IMR-90 (cell line): ENCODE measurements around the gene S100A16. TPM values are rescaled to one million over a fixed set of nuclear protein-coding genes. Genes with fewer than 3 reads are reported as not detected.

Source experiments
- ATAC-seq: fragments of 200-7000 bp; cut with Tn5 transposase; 2 replicates; pipeline ENCODE4 v1.9.1; 2020; ENCODE audit warnings: low read depth, mild to moderate bottlenecking, moderate library complexity
- BruUV-seq: library from RNA; stranded (reverse); fragments of 400-500 nt; replicated peaks from 2 replicates; lab custom pipeline; 2021; lab: Mats Ljungman, UMichigan
- CTCF ChIA-PET: fragments of 300-600 bp; formaldehyde crosslinking; extraction: SDS; loops from one replicate; lab custom pipeline; 2021; ENCODE audit warnings: antibody characterized with exemption; lab: Yijun Ruan, JAX
- POLR2A ChIA-PET: fragments of 300-600 bp; sonication (Branson Sonifier 250); formaldehyde crosslinking; loops from one replicate; lab custom pipeline; 2022; ENCODE audit warnings: antibody characterized with exemption; ENCODE audit not compliant: unreplicated experiment; lab: Charles Lee
- DNase-seq: peaks from one replicate; pipeline ENCODE4 v3.0.0; 2013
- H2AFZ ChIP-seq: replicated peaks from 2 replicates; pipeline ENCODE3; 2013; ENCODE audit warnings: low read length, mild to moderate bottlenecking; ENCODE audit not compliant: poor library complexity
- H2AK5ac ChIP-seq: 2 replicates; pipeline ENCODE4 v1.6.1; 2013; ENCODE audit warnings: low read depth, low read length, inconsistent platforms
- H2AK9ac ChIP-seq: replicated peaks from 2 replicates; pipeline ENCODE3; 2013; ENCODE audit warnings: mild to moderate bottlenecking, low read depth, low read length, moderate library complexity; ENCODE audit not compliant: poor library complexity
- H2BK120ac ChIP-seq: 2 replicates; pipeline ENCODE4 v1.6.1; 2013; ENCODE audit warnings: low read depth, low read length, inconsistent platforms
- H2BK15ac ChIP-seq: 3 replicates; pipeline ENCODE4 v1.6.1; 2013; ENCODE audit warnings: low read depth, low read length, inconsistent platforms
- H2BK20ac ChIP-seq: 2 replicates; pipeline ENCODE4 v1.6.1; 2013; ENCODE audit warnings: low read depth, mild to moderate bottlenecking, inconsistent platforms, low read length, moderate library complexity
- H2BK5ac ChIP-seq: 2 replicates; pipeline ENCODE4 v1.6.1; 2013; ENCODE audit warnings: mild to moderate bottlenecking, low read depth, low read length, inconsistent platforms; ENCODE audit not compliant: poor library complexity, severe bottlenecking
- H3K14ac ChIP-seq: replicated peaks from 2 replicates; pipeline ENCODE4 v1.6.1; 2013; ENCODE audit warnings: low read depth, low read length, inconsistent platforms
- H3K18ac ChIP-seq: 2 replicates; pipeline ENCODE4 v1.6.1; 2013; ENCODE audit warnings: low read depth, low read length, control low read depth
- H3K23ac ChIP-seq: 2 replicates; pipeline ENCODE4 v1.6.1; 2013; ENCODE audit warnings: low read depth, low read length, inconsistent platforms
- H3K27ac ChIP-seq: 2 replicates; pipeline ENCODE4 v1.5.1; 2013; ENCODE audit warnings: mild to moderate bottlenecking, control low read depth, low read length; ENCODE audit not compliant: insufficient read depth
- H3K27me3 ChIP-seq: 2 replicates; pipeline ENCODE4 v1.6.1; 2013; ENCODE audit warnings: low read length; ENCODE audit not compliant: control insufficient read depth, insufficient read depth
- H3K36me3 ChIP-seq: 2 replicates; pipeline ENCODE4 v1.6.1; 2013; ENCODE audit warnings: low read length, mixed read lengths; ENCODE audit not compliant: control insufficient read depth, insufficient read depth
- H3K4ac ChIP-seq: 2 replicates; pipeline ENCODE4 v1.6.1; 2013; ENCODE audit warnings: low read depth, low read length, inconsistent platforms
- H3K4me1 ChIP-seq: 2 replicates; pipeline ENCODE4 v1.6.1; 2013; ENCODE audit warnings: low read length, mixed read lengths; ENCODE audit not compliant: control insufficient read depth, insufficient read depth
- H3K4me2 ChIP-seq: 2 replicates; pipeline ENCODE4 v1.6.1; 2013; ENCODE audit warnings: low read depth, mild to moderate bottlenecking, control low read depth, low read length, moderate library complexity
- H3K4me3 ChIP-seq: 2 replicates; pipeline ENCODE4 v1.5.1; 2013; ENCODE audit warnings: low read depth, mild to moderate bottlenecking, control low read depth, low read length, moderate library complexity; ENCODE audit not compliant: insufficient read depth
- H3K56ac ChIP-seq: 2 replicates; pipeline ENCODE4 v1.6.1; 2013; ENCODE audit warnings: low read length, inconsistent platforms; ENCODE audit not compliant: insufficient read depth; ENCODE audit errors: extremely low read depth
- H3K79me1 ChIP-seq, 2 experiments: 2 replicates each; pipeline ENCODE4 v1.6.1; 2013; ENCODE audit warnings: low read length in 2 of 2, inconsistent platforms in 1 of 2, low read depth in 1 of 2
- H3K9ac ChIP-seq: 2 replicates; pipeline ENCODE4 v1.6.1; 2013; ENCODE audit warnings: low read depth, low read length, control low read depth
- H3K9me1 ChIP-seq: 2 replicates; pipeline ENCODE4 v1.6.1; 2013; ENCODE audit warnings: low read length, inconsistent platforms; ENCODE audit not compliant: insufficient read depth
- H3K9me3 ChIP-seq: 2 replicates; pipeline ENCODE4 v1.6.1; 2013; ENCODE audit warnings: low read length; ENCODE audit not compliant: control insufficient read depth, insufficient read depth
- H4K20me1 ChIP-seq: 2 replicates; pipeline ENCODE4 v1.6.1; 2013; ENCODE audit warnings: low read length, inconsistent platforms; ENCODE audit not compliant: insufficient read depth
- H4K5ac ChIP-seq: 2 replicates; pipeline ENCODE4 v1.6.1; 2013; ENCODE audit warnings: mild to moderate bottlenecking, low read depth, low read length, control low read depth
- H4K8ac ChIP-seq, 2 experiments: 2 replicates each; pipeline ENCODE4 v1.6.1; 2013; ENCODE audit warnings: low read depth in 2 of 2, low read length in 2 of 2, control low read depth in 1 of 2, inconsistent platforms in 1 of 2
- H4K91ac ChIP-seq: 2 replicates; pipeline ENCODE4 v1.6.1; 2013; ENCODE audit warnings: low read depth, low read length, inconsistent platforms; ENCODE audit not compliant: insufficient read depth
- BHLHE40 ChIP-seq: fragments of 150-350 bp; IDR thresholded peaks from 2 replicates; pipeline ENCODE4 v1.6.1; 2016; ENCODE audit warnings: mild to moderate bottlenecking, low read depth, low read length
- CHD1 ChIP-seq: IDR thresholded peaks from 2 replicates; pipeline ENCODE4 v1.6.1; 2012; ENCODE audit warnings: low read depth, low read length, improper control_type of control experiment
- MAFK ChIP-seq: IDR thresholded peaks from 2 replicates; pipeline ENCODE4 v1.6.1; 2012; ENCODE audit warnings: low read depth, low read length, improper control_type of control experiment
- MXI1 ChIP-seq: IDR thresholded peaks from 2 replicates; pipeline ENCODE4 v1.6.1; 2012; ENCODE audit warnings: low read depth, mild to moderate bottlenecking, low read length, moderate library complexity, borderline replicate concordance
- POLR2A ChIP-seq: IDR thresholded peaks from 2 replicates; pipeline ENCODE4 v1.6.1; 2012; ENCODE audit warnings: mild to moderate bottlenecking, low read depth, low read length
- RAD21 ChIP-seq: IDR thresholded peaks from 2 replicates; pipeline ENCODE4 v1.6.1; 2012; ENCODE audit warnings: low read length, improper control_type of control experiment
- RCOR1 ChIP-seq: IDR thresholded peaks from 2 replicates; pipeline ENCODE4 v1.6.1; 2012; ENCODE audit warnings: mild to moderate bottlenecking, low read length, improper control_type of control experiment; ENCODE audit not compliant: insufficient replicate concordance
- SMC3 ChIP-seq: fragments of 150-350 bp; IDR thresholded peaks from 2 replicates; pipeline ENCODE4 v1.6.1; 2016; ENCODE audit warnings: low read depth, mild to moderate bottlenecking, antibody characterized with exemption, low read length, moderate library complexity
- WGBS, 2 experiments: methylation state at CpG; one replicate each; pipeline versions ENCODE4 v1.1.5 to v1.1.7; 2013; ENCODE audit warnings: missing lambda C conversion rate in 2 of 2; ENCODE audit not compliant: insufficient read length in 1 of 2; ENCODE audit errors: extremely low coverage in 2 of 2; 5-methylcytosine and 5-hydroxymethylcytosine counted together
- dilution Hi-C: fragments of 300-500 bp; cut with HindIII; formaldehyde crosslinking; loops from one replicate; pipeline ENCODE4 v1.14.3; 2018; ENCODE audit warnings: low sequenced_read_pairs; ENCODE audit not compliant: unreplicated experiment
- in situ Hi-C: fragments of 300-500 bp; cut with MboI; formaldehyde crosslinking; loops from 3 replicates; pipeline ENCODE4 v1.14.3; 2019; ENCODE audit warnings: low sequenced_read_pairs, inconsistent platforms, mixed read lengths
- intact Hi-C: fragments of 100-400 bp; cut with micrococcal nuclease; formaldehyde crosslinking; loops from 2 replicates; pipeline ENCODE4 v1.10.0; 2022
- polyA plus RNA-seq, 3 experiments: library from polyadenylated mRNA; depleted of rRNA; stranded (reverse); fragments of >200 nt; gene quantifications; 2 replicates each; pipeline ENCODE4 v1.2.3, GENCODE V29; 2012; ENCODE audit warnings: low replicate concordance in 1 of 3
- total RNA-seq: library from RNA; depleted of rRNA; stranded (reverse); fragments of >200 nt; gene quantifications from 2 replicates; pipeline ENCODE4 v1.2.3, GENCODE V29; 2012
- TF ChIP-seq, protein P1 (sequence below): fragments of 150-350 bp; IDR thresholded peaks from 2 replicates; pipeline ENCODE4 v1.6.1; 2017; ENCODE audit warnings: mild to moderate bottlenecking, antibody characterized with exemption, low read length, low read depth
- TF ChIP-seq, protein P2 (sequence below): conservative IDR thresholded peaks from 2 replicates; pipeline ENCODE4 v1.5.1; 2012; ENCODE audit warnings: mild to moderate bottlenecking, low read depth, low read length, improper control_type of control experiment

S100A16 gene
- total and polyA plus RNA-seq, 2 of the 4 experiments (the other 2 are of a cell fraction), result 201 to 515 TPM

DNA sequence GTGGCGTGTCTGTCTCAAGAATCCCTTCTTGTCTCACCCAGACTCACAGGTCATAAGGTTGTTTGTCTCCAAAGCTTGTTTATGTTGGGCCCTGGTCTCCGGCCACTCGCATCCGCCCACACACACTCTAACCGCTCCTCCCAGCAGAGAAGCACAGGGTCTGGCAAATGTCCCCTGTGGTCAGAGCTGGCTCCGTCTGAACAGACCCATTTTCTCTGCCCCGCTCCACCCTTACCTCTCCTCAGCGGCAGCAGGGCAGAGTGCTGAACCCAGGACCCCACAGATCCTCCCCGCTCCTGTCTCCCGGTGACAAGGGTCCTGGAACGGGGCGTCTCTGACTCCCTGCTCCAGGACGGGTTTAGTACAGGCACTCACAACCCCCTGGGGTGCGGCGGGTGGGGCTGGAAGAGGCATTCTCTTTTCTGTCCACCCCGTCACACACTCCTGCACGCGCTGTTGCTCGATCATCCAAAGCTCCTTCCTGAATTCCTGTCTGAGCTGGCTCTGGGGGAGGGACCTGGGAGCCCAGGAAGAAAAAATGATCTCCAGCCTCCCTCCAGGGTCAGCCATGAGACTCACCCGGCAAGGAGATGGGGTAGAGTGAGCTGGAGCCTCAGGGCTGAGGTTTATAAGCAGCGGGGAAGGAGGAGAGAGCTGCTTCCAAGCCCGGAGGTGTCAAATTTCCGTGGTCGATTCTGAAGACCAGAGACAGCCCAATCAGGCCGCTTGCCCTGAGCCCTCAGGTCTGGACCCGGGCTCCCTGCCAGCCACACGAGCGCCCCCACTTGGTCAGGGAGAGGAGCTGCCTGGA is 14.2 kb upstream of the S100A16 start, which contains the start of gene S100A13:
S100A13 (minus strand) TSS at position 602 of the 811 bp plus-strand sequence. CDS start 1,033 bp downstream, outside the sequence.
- peak within 1 kb of the TSS; percentile 84 for H2AFZ ChIP-seq
- dilution Hi-C loops (no loop called here), in situ Hi-C loops (no loop called here), intact Hi-C loops (loop anchor here (1.0 to 5.0 kb wide), 3 partner anchors 54 to 116 kb away; no protein-coding TSS in a partner anchor)
- CTCF ChIA-PET, result interaction anchor here (0.7 to 2.3 kb wide), 14 partner anchors 11 to 120 kb away, joined by 3 to 18 read pairs (median 4); partner anchors contain the start of genes S100A14 and S100A16
- POLR2A ChIA-PET, result interaction anchor here (0.6 to 2.3 kb wide), 17 partner anchors 8 to 95 kb away, joined by 3 to 10 read pairs (median 5); partner anchors contain the start of genes S100A16 and S100A6
- no peaks in the 10 kb centered on the region for H3K27me3 ChIP-seq
- 0% methylated on average over 1 of the region's 28 CpGs; no CpG with 5 or more reads in 1 of the 2 experiments for WGBS, 2 experiments
- H2BK20ac ChIP-seq, result peak within 1 kb of the TSS; percentile 81
- peaks cover 14% of the 10 kb centered on the region for H3K4me1 ChIP-seq
- H3K79me1 ChIP-seq, result peaks cover 24 to 41% of the 10 kb centered on the region in 2 experiments
- H2BK120ac ChIP-seq, result peak within 1 kb of the TSS; percentile 85
- peak within 1 kb of the TSS; percentile 84; the same call in 2 of the 3 replicates for H2BK15ac ChIP-seq
- TF ChIP-seq, protein P1, sequence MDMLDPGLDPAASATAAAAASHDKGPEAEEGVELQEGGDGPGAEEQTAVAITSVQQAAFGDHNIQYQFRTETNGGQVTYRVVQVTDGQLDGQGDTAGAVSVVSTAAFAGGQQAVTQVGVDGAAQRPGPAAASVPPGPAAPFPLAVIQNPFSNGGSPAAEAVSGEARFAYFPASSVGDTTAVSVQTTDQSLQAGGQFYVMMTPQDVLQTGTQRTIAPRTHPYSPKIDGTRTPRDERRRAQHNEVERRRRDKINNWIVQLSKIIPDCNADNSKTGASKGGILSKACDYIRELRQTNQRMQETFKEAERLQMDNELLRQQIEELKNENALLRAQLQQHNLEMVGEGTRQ, result no peak
- TF ChIP-seq POLR2A, result peak; percentile 99
- TF ChIP-seq BHLHE40, result peak; percentile 42; the same call in 1 of the 2 replicates
- TF ChIP-seq CHD1, result no peak
- no peak for TF ChIP-seq RCOR1
- TF ChIP-seq, protein P2, sequence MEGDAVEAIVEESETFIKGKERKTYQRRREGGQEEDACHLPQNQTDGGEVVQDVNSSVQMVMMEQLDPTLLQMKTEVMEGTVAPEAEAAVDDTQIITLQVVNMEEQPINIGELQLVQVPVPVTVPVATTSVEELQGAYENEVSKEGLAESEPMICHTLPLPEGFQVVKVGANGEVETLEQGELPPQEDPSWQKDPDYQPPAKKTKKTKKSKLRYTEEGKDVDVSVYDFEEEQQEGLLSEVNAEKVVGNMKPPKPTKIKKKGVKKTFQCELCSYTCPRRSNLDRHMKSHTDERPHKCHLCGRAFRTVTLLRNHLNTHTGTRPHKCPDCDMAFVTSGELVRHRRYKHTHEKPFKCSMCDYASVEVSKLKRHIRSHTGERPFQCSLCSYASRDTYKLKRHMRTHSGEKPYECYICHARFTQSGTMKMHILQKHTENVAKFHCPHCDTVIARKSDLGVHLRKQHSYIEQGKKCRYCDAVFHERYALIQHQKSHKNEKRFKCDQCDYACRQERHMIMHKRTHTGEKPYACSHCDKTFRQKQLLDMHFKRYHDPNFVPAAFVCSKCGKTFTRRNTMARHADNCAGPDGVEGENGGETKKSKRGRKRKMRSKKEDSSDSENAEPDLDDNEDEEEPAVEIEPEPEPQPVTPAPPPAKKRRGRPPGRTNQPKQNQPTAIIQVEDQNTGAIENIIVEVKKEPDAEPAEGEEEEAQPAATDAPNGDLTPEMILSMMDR, result peak; percentile 60
- no peak for TF ChIP-seq MAFK
- peak; percentile 42 for TF ChIP-seq RAD21
- peak; percentile 24 for TF ChIP-seq SMC3
- TF ChIP-seq MXI1, result no peak; the same call in 1 of the 2 replicates
- H4K8ac ChIP-seq, result peak within 1 kb of the TSS; percentile 87 to 94
- ATAC-seq, result peak; percentile 87
- H3K9me1 ChIP-seq, result peaks cover 29% of the 10 kb centered on the region
- H3K18ac ChIP-seq, result peak within 1 kb of the TSS; percentile 73
- peak within 1 kb of the TSS; percentile 97 for H4K91ac ChIP-seq
- H4K5ac ChIP-seq, result peak within 1 kb of the TSS; percentile 87
- peak within 1 kb of the TSS; percentile 84 for H3K23ac ChIP-seq
- peak within 1 kb of the TSS; percentile 83 for H3K4me2 ChIP-seq
- peak within 1 kb of the TSS; percentile 99 for H2AK5ac ChIP-seq
- peak within 1 kb of the TSS; percentile 94 for H3K56ac ChIP-seq
- no peaks in the 10 kb centered on the region for H3K9me3 ChIP-seq
- H3K14ac ChIP-seq, result peak within 1 kb of the TSS; percentile 99
- DNase-seq, result peak; percentile 96
- H3K9ac ChIP-seq, result peak within 1 kb of the TSS; percentile 85
- H3K4me3 ChIP-seq, result peak within 1 kb of the TSS; percentile 54
- H3K4ac ChIP-seq, result peak within 1 kb of the TSS; percentile 96
- no TSS peak for BruUV-seq
- peaks cover 11% of the 10 kb centered on the region for H3K36me3 ChIP-seq
- H3K27ac ChIP-seq, result peak within 1 kb of the TSS; percentile 96
- peak within 1 kb of the TSS; percentile 97 for H2AK9ac ChIP-seq
- peak within 1 kb of the TSS; percentile 92 for H2BK5ac ChIP-seq
- H4K20me1 ChIP-seq, result no peaks in the 10 kb centered on the region
